ENCODE measurements around the gene POLR3H.
A peak's percentile ranks its signal among the peaks of the same experiment; 100 is the strongest.

The POLR3H gene

DNA sequence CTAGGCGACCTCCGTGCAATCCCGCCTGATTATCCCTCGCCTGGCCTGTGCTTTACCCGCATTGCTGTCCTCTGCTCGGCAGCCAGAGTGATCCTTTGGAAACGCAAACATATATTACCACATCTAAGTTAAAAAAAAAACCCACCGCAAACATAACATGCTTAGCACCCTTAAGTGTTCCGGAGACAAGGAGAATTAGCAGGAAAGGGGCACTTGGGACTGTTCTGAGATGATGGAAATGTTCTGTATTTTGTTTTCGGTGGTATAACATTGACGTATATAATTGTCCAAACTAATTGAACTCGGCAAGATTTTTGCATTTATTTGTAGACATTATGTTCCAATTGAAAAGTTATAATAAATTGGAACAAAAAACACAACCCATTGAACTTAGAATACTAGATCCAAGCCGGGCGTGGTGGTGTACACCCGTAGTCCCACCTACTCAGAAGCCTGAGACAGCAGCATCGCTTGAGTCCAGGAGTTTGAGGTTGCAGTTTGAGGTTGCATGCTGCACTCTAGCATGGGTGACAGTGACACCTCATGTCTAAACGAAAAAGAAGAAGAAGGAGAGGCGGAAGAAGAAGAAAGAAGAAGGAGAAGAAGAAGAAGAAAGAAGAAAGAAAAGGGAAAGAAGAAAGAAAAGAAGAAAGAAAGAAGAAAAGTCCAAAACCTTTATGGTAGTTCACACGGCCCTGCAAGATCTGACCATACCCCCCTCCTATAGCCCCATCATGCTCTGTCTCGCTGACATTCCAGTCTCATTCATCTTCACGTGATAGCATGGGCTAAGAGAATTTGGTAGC, 604 bp upstream of the POLR3H start:
- TF ChIP-seq, protein P1, sequence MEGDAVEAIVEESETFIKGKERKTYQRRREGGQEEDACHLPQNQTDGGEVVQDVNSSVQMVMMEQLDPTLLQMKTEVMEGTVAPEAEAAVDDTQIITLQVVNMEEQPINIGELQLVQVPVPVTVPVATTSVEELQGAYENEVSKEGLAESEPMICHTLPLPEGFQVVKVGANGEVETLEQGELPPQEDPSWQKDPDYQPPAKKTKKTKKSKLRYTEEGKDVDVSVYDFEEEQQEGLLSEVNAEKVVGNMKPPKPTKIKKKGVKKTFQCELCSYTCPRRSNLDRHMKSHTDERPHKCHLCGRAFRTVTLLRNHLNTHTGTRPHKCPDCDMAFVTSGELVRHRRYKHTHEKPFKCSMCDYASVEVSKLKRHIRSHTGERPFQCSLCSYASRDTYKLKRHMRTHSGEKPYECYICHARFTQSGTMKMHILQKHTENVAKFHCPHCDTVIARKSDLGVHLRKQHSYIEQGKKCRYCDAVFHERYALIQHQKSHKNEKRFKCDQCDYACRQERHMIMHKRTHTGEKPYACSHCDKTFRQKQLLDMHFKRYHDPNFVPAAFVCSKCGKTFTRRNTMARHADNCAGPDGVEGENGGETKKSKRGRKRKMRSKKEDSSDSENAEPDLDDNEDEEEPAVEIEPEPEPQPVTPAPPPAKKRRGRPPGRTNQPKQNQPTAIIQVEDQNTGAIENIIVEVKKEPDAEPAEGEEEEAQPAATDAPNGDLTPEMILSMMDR (IDR thresholded peaks at IDR 0.05; ENCODE audit: low read length, missing control alignments), result no peak

DNA sequence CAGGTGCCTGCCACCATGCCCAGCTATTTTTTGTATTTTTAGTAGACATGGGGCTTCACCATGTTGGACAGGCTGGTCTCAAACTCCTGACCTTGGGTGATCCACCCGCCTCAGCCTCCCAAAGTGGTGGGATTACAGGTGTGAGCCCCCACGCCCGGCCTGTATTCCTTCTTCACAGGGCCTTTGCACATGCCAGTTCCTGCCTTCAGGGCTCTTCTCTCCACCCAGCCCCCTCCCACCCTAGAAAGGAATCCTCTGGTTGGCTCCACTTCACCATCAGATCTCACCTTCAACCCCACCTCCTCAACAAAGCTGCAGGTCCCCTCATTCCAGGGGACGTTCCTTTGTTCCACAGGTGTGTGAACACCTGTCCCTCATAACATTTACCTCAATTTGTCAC, 2.0 kb downstream of the POLR3H start:
- DNase-seq (ENCODE audit: low read depth), result no peak
- H3K4me3 ChIP-seq (replicated peaks; ENCODE audit: low read depth, low read length), result no peak overlapping the region
- TF ChIP-seq, protein P1 (IDR thresholded peaks at IDR 0.05; ENCODE audit: low read length, missing control alignments), result no peak

More for the DNA sequence above, 604 bp upstream of the POLR3H start:
- H3K4me3 ChIP-seq (replicated peaks; ENCODE audit: low read depth, low read length), result peak overlapping the region; percentile 46
- DNase-seq (ENCODE audit: low read depth), result no peak

DNA sequence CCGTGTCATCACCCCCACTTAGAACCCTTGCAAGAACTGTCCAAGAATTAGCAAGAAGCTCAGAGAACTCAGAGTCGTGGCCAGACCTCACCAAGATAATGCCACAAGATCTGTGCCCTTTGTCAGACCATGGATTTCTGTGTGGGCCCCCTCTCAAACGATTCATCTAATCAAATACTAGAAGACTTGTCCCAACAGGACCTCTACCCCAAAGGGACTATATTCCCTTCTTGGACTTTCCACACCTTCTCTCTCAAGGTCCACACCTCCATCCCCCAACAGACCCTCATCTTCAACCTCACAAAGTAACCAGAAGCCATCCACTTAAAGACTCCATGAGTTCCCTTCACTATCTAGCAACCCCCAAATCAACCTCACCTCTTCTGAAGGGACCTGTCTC, 2.8 kb downstream of the POLR3H start:
- no peak overlapping the region for H3K4me3 ChIP-seq (replicated peaks; ENCODE audit: low read depth, low read length)
- no peak for DNase-seq (ENCODE audit: low read depth)
- TF ChIP-seq, protein P1 (IDR thresholded peaks at IDR 0.05; ENCODE audit: low read length, missing control alignments), result no peak

DNA sequence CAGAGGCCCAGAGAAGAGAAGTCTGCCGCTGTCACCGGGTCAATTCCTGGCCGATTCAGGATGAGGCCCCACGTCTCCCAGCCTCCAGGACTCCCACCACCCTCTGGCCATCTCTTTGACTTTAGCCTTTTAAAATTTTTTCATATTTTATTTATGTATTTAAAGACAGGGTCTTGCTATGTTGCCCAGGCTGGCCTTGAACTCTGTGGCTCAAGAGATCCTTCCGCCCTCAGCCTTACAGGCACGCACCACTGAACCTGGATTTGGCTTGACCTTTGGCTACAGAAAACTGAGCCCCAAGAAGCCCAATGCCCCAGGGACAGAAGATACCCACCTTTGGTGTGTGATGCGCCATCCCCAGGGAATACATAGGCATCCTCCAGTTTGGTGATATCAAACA, 3.9 kb downstream of the POLR3H start:
- no peak overlapping the region for H3K4me3 ChIP-seq (replicated peaks; ENCODE audit: low read depth, low read length)
- TF ChIP-seq, protein P1 (IDR thresholded peaks at IDR 0.05; ENCODE audit: low read length, missing control alignments), result no peak
- no peak for DNase-seq (ENCODE audit: low read depth)

DNA sequence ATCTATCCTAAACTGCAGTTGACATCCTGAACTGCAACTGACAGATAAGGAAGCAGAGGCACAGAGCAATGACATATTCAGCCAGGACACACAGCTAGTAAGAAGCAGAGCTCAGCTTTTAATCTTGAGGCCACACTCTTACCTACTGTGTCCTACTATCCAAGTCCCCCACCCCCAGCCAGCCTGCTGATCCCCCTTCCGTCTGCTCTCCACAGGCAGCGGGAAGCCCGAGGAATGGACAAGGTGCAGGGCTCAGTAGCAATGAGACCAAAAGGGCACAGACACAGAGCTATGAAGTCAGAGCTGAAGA, 4.3 kb downstream of the POLR3H start:
- no peak overlapping the region for H3K4me3 ChIP-seq (replicated peaks; ENCODE audit: low read depth, low read length)
- DNase-seq (ENCODE audit: low read depth), result no peak
- TF ChIP-seq, protein P1 (IDR thresholded peaks at IDR 0.05; ENCODE audit: low read length, missing control alignments), result no peak

DNA sequence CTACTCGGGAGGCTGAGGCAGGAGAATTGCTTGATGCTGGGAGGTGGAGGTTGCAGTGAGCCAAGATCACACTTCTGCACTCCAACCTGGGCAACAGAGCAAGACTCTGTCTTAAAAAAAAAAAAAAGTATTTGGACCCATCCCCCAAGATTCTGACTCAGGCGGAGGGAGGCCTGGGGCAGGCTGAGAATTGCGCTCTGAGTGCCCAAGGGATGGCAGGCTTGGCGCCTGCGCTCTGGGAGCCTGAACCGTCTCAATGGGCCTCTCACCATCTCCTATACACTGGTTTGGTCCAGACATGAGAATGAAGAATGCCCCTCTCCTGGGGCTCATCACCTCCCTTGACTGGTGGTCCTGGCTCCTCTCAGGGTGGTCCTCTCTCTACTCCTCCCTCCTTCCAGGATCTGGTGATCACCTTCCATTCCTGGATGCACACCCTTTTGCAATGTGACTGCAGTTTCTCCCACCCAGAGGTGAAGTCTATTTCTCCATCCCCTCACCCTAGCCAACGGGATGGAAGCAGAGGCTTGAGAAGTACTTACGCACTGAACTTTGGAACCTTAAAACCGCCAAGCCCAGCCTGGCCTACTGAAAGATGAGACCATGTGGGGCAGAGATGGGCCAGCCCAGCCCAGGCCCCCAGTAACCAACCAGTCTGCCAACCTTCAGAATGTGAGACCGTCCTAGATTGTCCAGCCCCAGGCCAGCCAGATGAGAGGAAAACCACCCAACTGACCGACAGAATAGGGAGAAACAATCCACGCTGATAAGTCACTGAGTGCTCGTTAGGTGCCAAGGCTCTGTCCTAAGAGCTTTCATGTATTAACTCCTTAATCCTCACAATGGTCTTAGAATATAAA, 4.9 kb downstream of the POLR3H start:
- TF ChIP-seq, protein P1 (IDR thresholded peaks at IDR 0.05; ENCODE audit: low read length, missing control alignments), result no peak
- no peak overlapping the region for H3K4me3 ChIP-seq (replicated peaks; ENCODE audit: low read depth, low read length)
- DNase-seq (ENCODE audit: low read depth), result no peak

All from fibroblast of pulmonary artery (primary cell).